Endometrial microvascular endothelial cells (primary cell): ENCODE data around the gene PSMD12. TPM values are rescaled to one million over a fixed set of nuclear protein-coding genes. Genes with fewer than 3 reads are reported as not detected.
"Not testable (repeated sequence)": the region's sequence is repeated elsewhere in the genome, so short reads cannot be mapped to it uniquely, and the experiment has no call there.

Source experiments
- in situ Hi-C: cut with HindIII; loops from 2 replicates; pipeline ENCODE4 v1.10.0; 2017; ENCODE audit warnings: low sequenced_read_pairs, low pct_unique_long_range_greater_than_20kb; ENCODE audit errors: inconsistent ontology term
- total RNA-seq: library from RNA; depleted of rRNA; stranded (reverse); fragments of >200 nt; gene quantifications from one replicate; pipeline ENCODE4 v1.2.3, GENCODE V29; 2015; ENCODE audit errors: inconsistent ontology term

The PSMD12 gene
- total RNA-seq, 1 donor from 2014 or later: 48.9 TPM

DNA sequence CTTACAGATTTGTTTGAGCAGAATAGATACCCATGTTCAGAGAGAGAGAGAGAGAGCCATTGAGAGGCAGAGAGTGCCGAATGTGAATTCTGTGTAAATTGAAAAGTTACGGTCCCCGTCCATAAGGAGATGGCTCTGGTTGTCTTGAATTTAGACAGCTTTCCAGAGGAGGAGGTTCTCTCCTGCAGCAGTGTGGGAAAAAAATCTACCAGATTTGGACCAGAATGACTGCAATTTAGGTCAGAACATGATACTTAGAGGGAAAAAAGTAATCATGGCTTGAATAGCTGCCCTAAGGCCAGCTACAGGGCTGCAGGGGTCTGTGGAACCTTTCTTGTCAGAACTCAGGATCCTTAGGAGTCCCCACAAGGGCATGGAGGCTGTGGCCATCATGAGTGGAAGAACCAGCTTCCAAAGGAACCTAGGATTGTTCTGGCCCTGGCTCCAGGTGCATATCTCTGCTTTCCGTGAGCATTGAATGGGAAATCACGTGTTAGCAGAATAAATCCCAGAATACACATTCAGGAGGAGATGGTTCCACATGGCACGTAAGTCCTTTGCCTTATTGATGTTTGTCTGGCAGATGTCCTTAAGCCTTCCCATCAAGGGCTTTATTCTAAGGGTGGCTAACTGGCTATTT lies 23.7 kb upstream of the PSMD12 start:
- in situ Hi-C loops: no loop called here

DNA sequence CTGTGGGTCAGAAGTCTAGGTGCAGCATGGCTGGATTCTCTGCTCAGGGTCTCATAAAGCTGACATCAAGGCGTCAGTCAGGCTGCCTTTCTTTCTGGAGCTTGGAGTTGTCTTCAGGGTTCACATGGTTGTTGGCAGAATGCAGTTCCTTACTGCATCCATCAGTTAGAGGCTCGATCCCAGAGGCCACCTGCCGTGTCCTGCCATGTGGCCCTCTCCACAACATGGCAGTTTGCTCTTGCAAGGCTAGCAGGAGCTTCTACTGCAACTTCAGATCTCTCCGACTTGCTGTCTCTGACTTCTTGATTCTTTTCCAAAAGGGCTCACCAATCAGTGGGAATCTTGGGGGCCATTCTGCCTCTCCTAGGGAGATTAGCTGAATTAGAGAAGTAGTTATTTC lies 22.6 kb upstream of the PSMD12 start:
- in situ Hi-C loops: no loop called here

DNA sequence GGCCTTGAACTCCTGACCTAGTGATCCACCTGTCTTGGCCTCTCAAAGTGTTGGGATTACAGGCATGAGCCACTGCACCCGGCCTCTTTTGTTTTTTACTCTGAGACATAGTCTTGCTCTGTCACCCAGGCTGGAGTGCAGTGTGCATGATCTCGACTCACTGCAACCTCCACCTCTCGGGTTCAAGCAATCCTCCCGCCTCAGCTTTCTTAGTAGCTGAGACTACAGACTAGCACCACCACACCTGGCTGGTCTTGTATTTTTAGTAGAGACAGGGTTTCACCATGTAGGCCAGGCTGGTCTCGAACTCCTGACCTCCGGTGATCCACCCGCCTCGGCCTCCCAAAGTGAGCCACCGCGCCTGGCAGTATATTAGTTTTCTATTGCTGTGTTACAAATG lies 22.2 kb upstream of the PSMD12 start:
- in situ Hi-C loops: not testable (repeated sequence)

DNA sequence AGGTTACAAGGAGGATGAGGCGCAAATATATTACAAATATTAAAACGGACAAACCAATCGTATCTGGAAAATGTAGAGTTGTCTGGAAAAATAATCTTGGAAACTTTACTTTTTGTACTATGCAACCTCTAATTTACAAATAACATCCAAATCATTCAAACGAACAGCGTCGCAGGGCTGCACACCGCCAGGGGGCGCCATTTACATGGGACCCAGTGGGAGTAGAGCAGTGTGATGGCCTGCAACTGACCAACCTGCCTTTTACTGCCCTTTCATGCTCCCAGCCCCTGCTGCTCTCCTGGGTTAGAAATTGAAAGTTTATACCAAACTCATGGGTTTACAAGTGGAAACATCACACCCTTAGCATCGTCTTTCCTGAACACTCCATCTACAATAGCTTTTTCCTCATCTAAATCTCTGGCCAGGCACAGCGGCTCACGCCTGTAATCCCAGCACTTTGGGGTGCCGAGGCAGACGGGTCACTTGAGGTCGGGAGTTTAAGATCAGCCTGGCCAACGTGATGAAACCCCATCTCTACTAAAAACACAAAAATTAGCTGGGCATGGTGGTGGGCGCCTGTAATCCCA lies 20.7 kb upstream of the PSMD12 start:
- in situ Hi-C loops: no loop called here

DNA sequence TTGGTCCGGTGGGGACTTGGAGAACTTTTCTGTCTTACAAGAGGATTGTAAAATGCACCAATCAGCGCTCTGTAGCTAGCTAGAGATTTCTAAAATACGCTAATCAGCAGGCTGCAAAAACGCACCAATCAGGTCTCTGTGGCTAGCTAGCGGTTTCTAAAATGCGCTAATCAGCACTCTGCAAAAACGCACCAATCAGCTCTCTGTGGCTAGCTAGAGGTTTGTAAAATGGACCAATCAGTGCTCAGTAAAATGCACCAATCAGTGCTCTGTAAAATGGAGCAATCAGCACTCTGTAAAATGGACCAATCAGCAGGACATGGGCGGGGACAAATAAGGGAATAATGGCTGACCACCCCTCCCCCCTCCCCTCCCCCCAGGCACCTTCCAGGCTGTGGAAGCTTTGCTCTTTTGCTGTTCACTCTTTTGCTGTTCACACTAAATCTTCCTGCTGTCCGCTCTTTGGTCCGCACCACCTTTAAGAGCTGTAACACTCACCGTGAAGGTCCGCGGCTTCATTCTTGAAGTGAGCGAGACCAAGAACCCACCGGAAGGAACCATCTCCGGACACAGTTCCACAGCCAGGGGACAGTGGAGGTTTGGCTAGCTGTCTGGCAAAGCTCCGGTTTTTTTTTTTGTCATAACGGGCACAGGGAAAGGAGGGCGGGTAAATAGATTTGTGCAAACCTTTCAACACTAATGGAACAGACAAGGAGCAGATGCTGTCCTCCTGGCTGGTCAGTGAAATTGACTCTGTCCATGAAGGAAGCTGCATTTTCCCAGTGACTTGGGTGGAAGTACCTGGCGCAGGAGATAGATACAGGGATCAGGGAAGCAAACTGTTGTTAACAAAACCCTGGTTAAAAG lies 19.0 kb upstream of the PSMD12 start:
- in situ Hi-C loops: no loop called here

DNA sequence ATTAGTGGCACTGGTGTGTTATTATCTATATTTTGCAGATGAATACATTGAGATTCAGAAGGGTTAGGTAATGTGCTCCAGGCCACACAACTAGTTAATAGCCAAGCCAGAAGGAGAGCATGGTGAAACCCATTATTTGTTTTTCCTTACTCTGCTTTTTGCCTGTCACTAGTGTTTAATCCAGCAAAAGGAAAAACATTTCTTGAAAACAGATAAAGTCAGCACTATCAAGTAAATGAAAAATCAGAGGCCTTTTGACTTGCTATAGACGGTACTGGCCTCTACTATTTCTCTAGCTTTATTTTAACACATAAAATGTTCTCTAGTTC lies 15.5 kb upstream of the PSMD12 start:
- in situ Hi-C loops: no loop called here

DNA sequence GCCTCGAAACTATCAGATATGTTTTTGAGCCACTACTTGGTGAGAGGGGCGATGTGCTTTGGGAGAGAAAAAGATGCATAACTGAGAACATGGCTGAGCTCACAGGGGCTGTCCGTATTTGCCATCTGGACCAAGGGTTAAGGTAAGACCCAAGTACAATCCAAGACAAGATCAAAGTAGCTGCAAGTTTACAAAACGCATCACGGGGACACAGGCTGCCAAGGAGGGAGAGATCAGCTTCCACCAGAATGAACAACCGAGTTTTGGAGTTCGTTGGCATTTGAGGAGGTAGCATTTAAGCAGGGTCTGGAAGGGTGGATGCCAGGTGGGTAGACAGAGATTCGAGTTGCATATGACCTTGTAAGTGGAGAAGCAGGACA lies 12.9 kb upstream of the PSMD12 start:
- in situ Hi-C loops: no loop called here

DNA sequence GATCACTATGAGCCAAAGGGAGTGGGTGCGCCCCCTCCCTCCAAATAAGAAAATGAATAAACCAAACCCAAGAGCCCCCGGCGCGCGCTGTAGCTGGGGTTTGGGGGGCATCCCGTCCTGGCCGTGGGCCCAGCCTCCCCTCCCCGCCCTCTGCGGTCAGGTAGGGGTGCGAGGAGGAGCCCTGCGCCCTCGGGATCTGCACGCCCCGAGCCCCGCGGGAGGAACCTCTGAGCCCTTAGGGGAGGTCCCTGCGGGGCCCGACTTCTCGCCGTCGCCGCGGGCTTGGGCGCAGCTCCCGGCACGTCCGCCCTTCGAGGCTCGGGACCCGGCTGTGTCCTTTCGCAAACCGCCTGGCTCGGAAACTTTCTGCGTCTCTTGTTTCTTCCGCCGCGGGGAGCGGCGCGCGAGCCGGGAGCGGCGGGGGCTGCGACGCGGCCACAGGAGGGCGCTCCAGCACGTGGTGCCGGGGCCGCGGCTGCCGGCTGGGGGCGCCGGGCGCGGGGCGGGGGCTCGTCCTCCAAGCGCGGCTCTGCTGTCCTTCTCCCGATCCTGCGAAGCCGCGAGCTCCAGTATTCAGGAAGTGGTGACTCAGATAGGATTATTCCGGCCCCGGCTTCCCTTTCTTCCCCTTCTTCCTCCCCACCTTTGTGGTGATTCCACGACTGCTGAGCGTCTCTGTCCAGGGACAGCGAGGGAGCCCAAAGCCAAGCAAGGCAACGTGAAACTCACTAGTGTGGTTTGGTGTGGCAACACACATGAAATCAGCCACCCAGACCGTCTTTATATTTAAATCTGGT lies 12.3 kb upstream of the PSMD12 start:
- in situ Hi-C loops: no loop called here

DNA sequence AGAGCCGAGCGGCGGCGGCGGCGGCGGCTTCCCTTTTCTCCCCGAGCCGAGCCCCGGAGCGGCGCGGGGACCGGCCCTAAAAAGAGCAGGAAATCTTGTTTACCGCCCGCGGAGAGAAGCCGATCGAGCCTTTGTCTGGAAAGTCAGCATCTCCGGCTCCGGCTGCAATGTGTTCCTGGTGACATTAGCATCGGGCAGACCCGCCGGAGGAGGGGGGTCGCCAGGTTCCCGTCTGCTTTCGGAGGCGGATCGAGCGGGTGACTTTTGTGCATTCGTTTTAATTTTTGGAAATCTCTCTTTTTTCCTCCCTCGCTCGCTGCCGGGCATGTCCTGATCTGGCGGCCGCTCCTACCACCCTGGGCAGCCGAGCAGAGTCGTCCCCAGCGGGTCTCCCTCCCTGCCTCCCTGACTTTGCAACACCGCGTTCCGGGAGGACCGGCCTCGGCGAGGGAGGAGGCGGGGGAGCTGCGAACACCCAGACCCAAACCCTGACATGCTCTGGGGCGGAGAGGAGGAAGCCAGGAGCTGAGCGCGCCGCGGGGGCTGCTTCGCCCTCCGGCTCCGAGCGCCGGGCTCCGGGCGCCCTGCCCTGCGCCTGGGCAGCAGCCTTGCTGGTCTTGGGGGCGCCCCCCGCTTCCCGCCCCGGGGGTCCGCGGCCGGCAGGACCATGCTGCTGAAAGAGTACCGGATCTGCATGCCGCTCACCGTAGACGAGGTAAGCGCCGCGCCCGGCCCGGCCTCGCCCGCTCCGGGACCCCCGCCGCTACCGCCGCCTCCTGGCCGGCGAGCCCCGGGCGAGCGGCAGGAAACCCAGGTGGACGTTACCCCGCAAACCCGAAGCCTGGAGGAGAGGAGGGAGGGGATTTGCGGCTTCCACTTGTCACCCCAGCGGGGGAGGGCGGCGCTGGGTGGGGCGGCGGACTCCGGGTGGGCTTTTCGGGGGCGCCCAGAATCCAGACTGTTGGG lies 11.4 kb upstream of the PSMD12 start:
- in situ Hi-C loops: no loop called here

DNA sequence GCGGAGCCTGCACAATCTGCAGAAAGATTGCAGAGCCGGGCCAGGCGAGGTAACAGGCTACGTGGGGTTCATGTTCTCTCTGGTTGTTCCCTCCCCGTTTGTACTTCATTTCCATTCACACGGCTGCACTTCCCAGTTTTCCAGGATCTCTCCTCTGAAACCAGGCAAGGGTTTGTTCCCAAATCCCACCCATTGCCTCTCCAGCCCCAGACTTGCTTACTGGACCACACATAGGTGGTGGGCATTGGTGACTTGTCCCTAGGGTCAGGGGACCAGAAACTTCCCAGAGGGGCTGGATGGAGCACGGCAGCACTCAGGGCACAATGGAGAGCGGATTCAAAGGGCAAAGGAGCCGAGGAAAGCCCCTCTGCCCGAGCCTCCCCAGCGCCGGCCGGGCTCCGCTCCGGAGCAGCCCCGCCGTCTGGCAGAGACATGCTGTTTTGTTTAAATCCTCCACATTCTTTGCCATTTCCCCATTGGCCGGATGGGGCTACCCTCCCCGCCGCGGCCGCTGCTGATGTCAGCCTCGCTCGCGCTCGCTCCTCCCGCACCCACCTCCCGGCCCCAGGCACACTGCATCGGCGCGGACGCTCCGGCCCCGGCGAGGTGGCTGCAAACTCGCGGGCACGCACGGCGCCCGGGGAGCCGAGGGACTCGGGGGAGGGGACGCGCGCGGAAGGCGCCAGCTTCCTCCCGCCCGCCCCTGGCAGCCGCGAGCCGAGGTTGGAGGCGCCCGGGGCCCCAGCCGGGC lies 10.5 kb upstream of the PSMD12 start, which contains the start of gene PITPNC1:
Gene PITPNC1 (plus strand): TSS at position 545 of the 751 bp plus-strand sequence.
- in situ Hi-C loops: no loop called here

DNA sequence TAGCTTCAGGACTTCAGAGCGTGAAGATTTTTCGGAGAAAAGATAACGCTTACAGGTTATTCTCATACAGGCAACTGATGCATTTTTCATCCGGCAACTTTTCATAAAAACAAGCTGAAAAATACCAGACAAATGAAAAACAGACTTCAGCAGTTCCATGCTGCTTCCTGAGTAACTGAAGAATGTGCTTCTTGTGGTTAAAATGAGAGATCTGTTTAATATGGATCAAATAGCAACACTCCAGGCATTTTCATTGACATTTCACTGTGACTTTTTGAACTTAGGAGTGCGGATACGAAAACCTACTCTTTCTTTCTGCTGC lies 10.0 kb upstream of the PSMD12 start:
- in situ Hi-C loops: no loop called here

DNA sequence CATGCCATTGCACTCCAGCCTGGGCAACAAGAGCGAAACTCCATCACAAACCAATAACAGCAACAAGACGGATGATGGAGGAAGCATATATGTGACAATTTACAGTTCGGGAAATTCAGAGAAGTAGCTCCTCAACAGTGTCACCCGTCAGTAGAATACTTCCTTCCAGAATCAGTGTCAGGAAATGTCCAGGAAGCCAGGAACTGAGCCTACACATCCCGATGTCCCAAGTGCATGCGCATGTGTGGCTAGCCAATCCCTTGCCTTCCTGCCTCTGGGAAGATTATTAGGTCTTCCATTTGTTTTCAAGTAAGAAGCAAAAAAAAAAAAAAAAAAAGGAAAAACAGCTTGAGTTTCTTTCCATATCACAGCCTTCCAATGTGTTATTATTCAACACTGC lies 9.3 kb upstream of the PSMD12 start:
- in situ Hi-C loops: no loop called here

DNA sequence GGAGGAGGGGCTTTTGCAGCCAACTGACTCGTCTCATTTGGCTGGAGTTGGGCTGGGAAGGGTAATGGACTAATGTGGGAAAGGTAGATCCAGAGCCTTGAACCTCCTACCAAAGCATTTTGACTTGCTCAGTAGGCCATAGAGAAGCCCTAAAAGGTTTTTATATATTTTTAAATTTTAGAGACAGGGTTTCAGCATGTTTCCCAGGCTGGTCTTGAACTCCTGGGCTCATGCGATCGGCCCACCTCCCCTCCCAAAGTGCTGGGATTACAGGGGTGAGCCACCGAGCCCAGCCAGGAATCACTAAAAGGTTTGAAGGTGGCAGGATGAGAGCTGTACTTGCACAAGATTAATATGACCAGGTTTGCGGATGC lies 8.7 kb upstream of the PSMD12 start:
- in situ Hi-C loops: no loop called here

DNA sequence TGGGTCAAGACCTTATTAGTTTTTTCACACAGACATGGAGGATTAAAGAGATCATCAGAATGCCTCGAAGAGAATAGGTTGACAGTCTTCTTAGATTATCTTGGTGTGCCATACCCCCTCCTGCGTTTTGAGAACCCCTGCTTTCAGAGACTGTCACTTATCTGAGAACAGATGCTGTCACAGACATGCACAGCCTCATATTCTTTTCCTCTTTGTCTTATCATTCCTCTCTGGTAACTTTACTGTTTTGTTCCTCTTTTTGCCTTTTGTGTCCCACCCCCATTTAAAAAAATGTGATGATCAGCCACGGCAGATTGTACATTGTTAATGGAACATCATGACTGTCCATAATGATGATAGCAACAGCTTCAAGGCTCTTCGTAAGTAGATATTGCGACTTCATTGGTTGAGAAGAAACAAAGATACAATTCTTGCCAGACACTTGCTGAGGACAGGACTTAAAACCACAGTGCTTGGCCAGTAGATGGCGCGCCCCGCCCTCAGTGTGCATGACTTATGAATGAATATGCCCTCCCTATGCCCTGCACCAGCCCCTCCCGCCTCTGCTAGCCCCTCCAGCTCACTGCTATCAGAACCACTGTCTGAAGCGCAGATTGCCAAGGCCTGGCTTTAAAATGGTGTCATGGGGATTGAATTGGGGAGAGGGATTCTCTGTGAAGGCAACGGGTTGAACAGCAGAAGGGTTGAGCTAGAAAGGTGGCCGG lies 8.1 kb upstream of the PSMD12 start:
- in situ Hi-C loops: no loop called here

DNA sequence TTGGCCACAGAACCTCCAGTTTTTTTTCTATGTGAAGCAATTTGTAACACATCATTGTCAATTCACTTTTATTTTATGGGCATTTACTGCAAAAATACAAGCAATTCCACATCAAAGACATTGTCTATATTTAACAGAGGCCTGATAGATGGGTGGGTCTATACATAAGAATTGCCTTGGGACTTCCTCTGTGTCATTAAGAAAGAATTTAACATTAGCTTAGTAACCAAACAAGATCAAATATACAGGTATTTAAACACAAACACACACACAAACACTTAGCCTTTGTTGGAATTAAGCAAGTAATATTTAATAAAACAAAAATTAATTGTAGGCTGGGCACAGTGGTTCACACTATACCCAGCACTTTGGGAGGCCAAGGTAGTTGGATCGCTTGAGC lies 6.4 kb upstream of the PSMD12 start:
- in situ Hi-C loops: no loop called here

DNA sequence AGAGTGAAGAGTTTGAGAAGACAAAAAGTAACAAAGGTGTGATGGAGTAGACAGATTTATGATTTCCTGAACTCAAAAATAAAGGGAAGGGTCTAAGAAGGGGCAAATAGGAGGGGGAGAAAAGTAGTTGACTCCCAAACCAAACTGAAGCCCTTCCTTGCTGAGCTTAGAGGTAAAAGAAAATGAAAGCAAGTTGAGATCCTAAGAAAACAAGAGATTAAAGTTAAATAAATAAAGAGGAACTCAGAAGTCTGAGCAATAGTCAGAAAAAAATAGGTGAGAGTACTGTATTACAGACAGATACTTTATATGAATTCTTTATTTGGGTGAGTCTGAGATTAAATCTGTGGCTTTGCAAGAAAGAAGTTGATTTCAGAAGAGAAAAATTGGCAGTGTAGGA lies 3.3 kb upstream of the PSMD12 start:
- in situ Hi-C loops: no loop called here

DNA sequence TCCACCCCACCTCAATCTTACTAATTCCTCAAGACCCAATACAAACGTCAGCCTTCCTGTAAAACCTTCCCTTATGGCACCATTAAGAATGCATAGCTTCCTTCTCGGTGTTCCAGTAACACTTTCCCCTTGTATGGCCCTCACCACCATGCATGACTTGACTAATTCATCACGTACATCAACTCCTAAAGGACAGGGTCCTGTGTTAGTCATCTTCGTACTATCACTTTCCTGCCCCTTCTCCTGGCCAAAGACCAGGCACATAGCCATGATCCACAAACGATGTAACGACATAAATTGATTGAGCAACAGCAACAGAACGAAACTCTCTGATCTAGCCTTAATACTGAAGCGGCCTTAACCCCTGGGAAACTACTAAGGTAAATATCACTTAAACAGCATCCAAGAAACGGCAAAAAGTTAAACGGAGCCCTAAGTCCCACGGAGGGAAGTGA lies 612 bp downstream of the PSMD12 start:
- in situ Hi-C loops: no loop called here
